Bronchial epithelial cell (primary cell): ENCODE data around the gene RSAD1. TPM values are rescaled to one million over a fixed set of nuclear protein-coding genes. Genes with fewer than 3 reads are reported as not detected.
A peak's percentile ranks its signal among the peaks of the same experiment; 100 is the strongest.

Experiments used
- DNase-seq: peaks from one replicate; pipeline ENCODE4 v3.0.0-alpha.2; 2010; ENCODE audit warnings: low read depth
- FAIRE-seq: peaks from 2 replicates; lab custom pipeline; 2011; peaks lifted over from hg19 to GRCh38; lab: Jason Lieb, UNC
- H3K27me3 ChIP-seq: 2 replicates; pipeline ENCODE4 v1.5.1; 2011; ENCODE audit warnings: low read length; ENCODE audit not compliant: control insufficient read depth, insufficient read depth
- H3K36me3 ChIP-seq: 2 replicates; pipeline ENCODE4 v1.5.1; 2011; ENCODE audit warnings: low read length; ENCODE audit not compliant: control insufficient read depth, insufficient read depth
- H3K4me3 ChIP-seq: 2 replicates; pipeline ENCODE4 v1.5.1; 2011; ENCODE audit warnings: mild to moderate bottlenecking, low read depth, low read length, control low read depth
- CTCF ChIP-seq: IDR thresholded peaks from 2 replicates; pipeline ENCODE4 v1.5.1; 2011; ENCODE audit warnings: mild to moderate bottlenecking, moderate library complexity, low read length, control low read depth, inconsistent platforms; ENCODE audit not compliant: insufficient read depth, severe bottlenecking
- total RNA-seq: library from RNA; depleted of rRNA; stranded (reverse); fragments of >200 nt; gene quantifications from 2 replicates; pipeline ENCODE4 v1.2.1, GENCODE V29; 2014

Gene RSAD1
- total RNA-seq, 1 donor from 2014 or later, result 14.2 TPM

- DNase-seq, result peak; percentile 85
- H3K4me3 ChIP-seq, result peak overlapping the region; percentile 70
- H3K27me3 ChIP-seq, result no peaks in the 10 kb centered on the region
- peaks cover 19% of the 10 kb centered on the region for H3K36me3 ChIP-seq
- no peak for FAIRE-seq
- peak; percentile 74 for TF ChIP-seq CTCF
Measured at GRCh38 chr17:50534222-50534978, 55.7 kb downstream of the RSAD1 start.

- Histone ChIP-seq H3K36me3 (peaks cover 22% of the 10 kb centered on the region), H3K27me3 (no peaks in the 10 kb centered on the region), H3K4me3 (peak overlapping the region; percentile 70)
- TF ChIP-seq CTCF, result no peak
- FAIRE-seq (no peak), DNase-seq (no peak)
Measured at GRCh38 chr17:50534979-50535326, 56.3 kb downstream of the RSAD1 start.

- DNase-seq (no peak), FAIRE-seq (no peak)
- no peak for TF ChIP-seq CTCF
- Histone ChIP-seq H3K36me3 (peaks cover 24% of the 10 kb centered on the region), H3K4me3 (peak overlapping the region; percentile 70), H3K27me3 (no peaks in the 10 kb centered on the region)
Measured at GRCh38 chr17:50535407-50535806, 56.7 kb downstream of the RSAD1 start.

Other genes starting within 250 kb of the RSAD1 start
- 0.26 and 0.64 TPM in 2 replicates for gene TMEM92, start 204.4 kb upstream of the RSAD1 start, total RNA-seq
- gene XYLT2, start 132.7 kb upstream of the RSAD1 start, total RNA-seq, result 19.5 and 26.6 TPM in 2 replicates
- 92.6 and 117 TPM in 2 replicates for gene MRPL27, start 105.7 kb upstream of the RSAD1 start, total RNA-seq
- 0.13 and 0.53 TPM in 2 replicates for gene EME1, start 105.6 kb upstream of the RSAD1 start, total RNA-seq
- gene LRRC59, start 81.3 kb upstream of the RSAD1 start, total RNA-seq, result 235 and 279 TPM in 2 replicates
- gene ACSF2, start 52.6 kb upstream of the RSAD1 start, total RNA-seq, result 14.7 and 16.6 TPM in 2 replicates
- gene CHAD, start 10.0 kb upstream of the RSAD1 start, total RNA-seq, result not detected in 2 replicates
- gene MYCBPAP, start 29.6 kb downstream of the RSAD1 start, total RNA-seq, result 0.13 and 0.26 TPM in 2 replicates
- gene EPN3, start 53.9 kb downstream of the RSAD1 start, total RNA-seq, result 2.9 and 10.9 TPM in 2 replicates
- 18.6 and 25.0 TPM in 2 replicates for gene SPATA20, start 68.3 kb downstream of the RSAD1 start, total RNA-seq
- gene CACNA1G, start 81.9 kb downstream of the RSAD1 start, total RNA-seq, result not detected in 2 replicates
- gene ABCC3, start 156.0 kb downstream of the RSAD1 start, total RNA-seq, result 17.0 and 33.2 TPM in 2 replicates
- gene ANKRD40, start 229.1 kb downstream of the RSAD1 start, total RNA-seq, result 22.9 and 25.8 TPM in 2 replicates
- 13.7 and 24.3 TPM in 2 replicates for gene LUC7L3, start 240.7 kb downstream of the RSAD1 start, total RNA-seq